IMR-90 (cell line): ENCODE data around the gene CEP152. TPM values are rescaled to one million over a fixed set of nuclear protein-coding genes. Genes with fewer than 3 reads are reported as not detected.
A peak's percentile ranks its signal among the peaks of the same experiment; 100 is the strongest.

ENCODE experiments used
- ATAC-seq: fragments of 200-7000 bp; cut with Tn5 transposase; 2 replicates; pipeline ENCODE4 v1.9.1; 2020; ENCODE audit warnings: low read depth, mild to moderate bottlenecking, moderate library complexity
- BruUV-seq: library from RNA; stranded (reverse); fragments of 400-500 nt; replicated peaks from 2 replicates; lab custom pipeline; 2021; lab: Mats Ljungman, UMichigan
- CTCF ChIA-PET: fragments of 300-600 bp; formaldehyde crosslinking; extraction: SDS; loops from one replicate; lab custom pipeline; 2021; ENCODE audit warnings: antibody characterized with exemption; lab: Yijun Ruan, JAX
- POLR2A ChIA-PET: fragments of 300-600 bp; sonication (Branson Sonifier 250); formaldehyde crosslinking; loops from one replicate; lab custom pipeline; 2022; ENCODE audit warnings: antibody characterized with exemption; ENCODE audit not compliant: unreplicated experiment; lab: Charles Lee
- DNase-seq: peaks from one replicate; pipeline ENCODE4 v3.0.0; 2013
- H2AFZ ChIP-seq: replicated peaks from 2 replicates; pipeline ENCODE3; 2013; ENCODE audit warnings: low read length, mild to moderate bottlenecking; ENCODE audit not compliant: poor library complexity
- H2AK5ac ChIP-seq: 2 replicates; pipeline ENCODE4 v1.6.1; 2013; ENCODE audit warnings: low read depth, low read length, inconsistent platforms
- H2AK9ac ChIP-seq: replicated peaks from 2 replicates; pipeline ENCODE3; 2013; ENCODE audit warnings: mild to moderate bottlenecking, low read depth, low read length, moderate library complexity; ENCODE audit not compliant: poor library complexity
- H2BK120ac ChIP-seq: 2 replicates; pipeline ENCODE4 v1.6.1; 2013; ENCODE audit warnings: low read depth, low read length, inconsistent platforms
- H2BK15ac ChIP-seq: 3 replicates; pipeline ENCODE4 v1.6.1; 2013; ENCODE audit warnings: low read depth, low read length, inconsistent platforms
- H2BK20ac ChIP-seq: 2 replicates; pipeline ENCODE4 v1.6.1; 2013; ENCODE audit warnings: low read depth, mild to moderate bottlenecking, inconsistent platforms, low read length, moderate library complexity
- H2BK5ac ChIP-seq: 2 replicates; pipeline ENCODE4 v1.6.1; 2013; ENCODE audit warnings: mild to moderate bottlenecking, low read depth, low read length, inconsistent platforms; ENCODE audit not compliant: poor library complexity, severe bottlenecking
- H3K14ac ChIP-seq: replicated peaks from 2 replicates; pipeline ENCODE4 v1.6.1; 2013; ENCODE audit warnings: low read depth, low read length, inconsistent platforms
- H3K18ac ChIP-seq: 2 replicates; pipeline ENCODE4 v1.6.1; 2013; ENCODE audit warnings: low read depth, low read length, control low read depth
- H3K23ac ChIP-seq: 2 replicates; pipeline ENCODE4 v1.6.1; 2013; ENCODE audit warnings: low read depth, low read length, inconsistent platforms
- H3K27ac ChIP-seq: 2 replicates; pipeline ENCODE4 v1.5.1; 2013; ENCODE audit warnings: mild to moderate bottlenecking, control low read depth, low read length; ENCODE audit not compliant: insufficient read depth
- H3K27me3 ChIP-seq: 2 replicates; pipeline ENCODE4 v1.6.1; 2013; ENCODE audit warnings: low read length; ENCODE audit not compliant: control insufficient read depth, insufficient read depth
- H3K36me3 ChIP-seq: 2 replicates; pipeline ENCODE4 v1.6.1; 2013; ENCODE audit warnings: low read length, mixed read lengths; ENCODE audit not compliant: control insufficient read depth, insufficient read depth
- H3K4ac ChIP-seq: 2 replicates; pipeline ENCODE4 v1.6.1; 2013; ENCODE audit warnings: low read depth, low read length, inconsistent platforms
- H3K4me1 ChIP-seq: 2 replicates; pipeline ENCODE4 v1.6.1; 2013; ENCODE audit warnings: low read length, mixed read lengths; ENCODE audit not compliant: control insufficient read depth, insufficient read depth
- H3K4me2 ChIP-seq: 2 replicates; pipeline ENCODE4 v1.6.1; 2013; ENCODE audit warnings: low read depth, mild to moderate bottlenecking, control low read depth, low read length, moderate library complexity
- H3K4me3 ChIP-seq: 2 replicates; pipeline ENCODE4 v1.5.1; 2013; ENCODE audit warnings: low read depth, mild to moderate bottlenecking, control low read depth, low read length, moderate library complexity; ENCODE audit not compliant: insufficient read depth
- H3K56ac ChIP-seq: 2 replicates; pipeline ENCODE4 v1.6.1; 2013; ENCODE audit warnings: low read length, inconsistent platforms; ENCODE audit not compliant: insufficient read depth; ENCODE audit errors: extremely low read depth
- H3K79me1 ChIP-seq, 2 experiments: 2 replicates each; pipeline ENCODE4 v1.6.1; 2013; ENCODE audit warnings: low read length in 2 of 2, inconsistent platforms in 1 of 2, low read depth in 1 of 2
- H3K9ac ChIP-seq: 2 replicates; pipeline ENCODE4 v1.6.1; 2013; ENCODE audit warnings: low read depth, low read length, control low read depth
- H3K9me1 ChIP-seq: 2 replicates; pipeline ENCODE4 v1.6.1; 2013; ENCODE audit warnings: low read length, inconsistent platforms; ENCODE audit not compliant: insufficient read depth
- H3K9me3 ChIP-seq: 2 replicates; pipeline ENCODE4 v1.6.1; 2013; ENCODE audit warnings: low read length; ENCODE audit not compliant: control insufficient read depth, insufficient read depth
- H4K20me1 ChIP-seq: 2 replicates; pipeline ENCODE4 v1.6.1; 2013; ENCODE audit warnings: low read length, inconsistent platforms; ENCODE audit not compliant: insufficient read depth
- H4K5ac ChIP-seq: 2 replicates; pipeline ENCODE4 v1.6.1; 2013; ENCODE audit warnings: mild to moderate bottlenecking, low read depth, low read length, control low read depth
- H4K8ac ChIP-seq, 2 experiments: 2 replicates each; pipeline ENCODE4 v1.6.1; 2013; ENCODE audit warnings: low read depth in 2 of 2, low read length in 2 of 2, control low read depth in 1 of 2, inconsistent platforms in 1 of 2
- H4K91ac ChIP-seq: 2 replicates; pipeline ENCODE4 v1.6.1; 2013; ENCODE audit warnings: low read depth, low read length, inconsistent platforms; ENCODE audit not compliant: insufficient read depth
- FOS ChIP-seq: fragments of 150-350 bp; IDR thresholded peaks from 2 replicates; pipeline ENCODE4 v1.6.1; 2016; ENCODE audit warnings: low read depth, low read length
- MAFK ChIP-seq: IDR thresholded peaks from 2 replicates; pipeline ENCODE4 v1.6.1; 2012; ENCODE audit warnings: low read depth, low read length, improper control_type of control experiment
- WGBS, 2 experiments: methylation state at CpG; one replicate each; pipeline versions ENCODE4 v1.1.5 to v1.1.7; 2013; ENCODE audit warnings: missing lambda C conversion rate in 2 of 2; ENCODE audit not compliant: insufficient read length in 1 of 2; ENCODE audit errors: extremely low coverage in 2 of 2; 5-methylcytosine and 5-hydroxymethylcytosine counted together
- dilution Hi-C: fragments of 300-500 bp; cut with HindIII; formaldehyde crosslinking; loops from one replicate; pipeline ENCODE4 v1.14.3; 2018; ENCODE audit warnings: low sequenced_read_pairs; ENCODE audit not compliant: unreplicated experiment
- in situ Hi-C: fragments of 300-500 bp; cut with MboI; formaldehyde crosslinking; loops from 3 replicates; pipeline ENCODE4 v1.14.3; 2019; ENCODE audit warnings: low sequenced_read_pairs, inconsistent platforms, mixed read lengths
- intact Hi-C: fragments of 100-400 bp; cut with micrococcal nuclease; formaldehyde crosslinking; loops from 2 replicates; pipeline ENCODE4 v1.10.0; 2022
- polyA plus RNA-seq, 3 experiments: library from polyadenylated mRNA; depleted of rRNA; stranded (reverse); fragments of >200 nt; gene quantifications; 2 replicates each; pipeline ENCODE4 v1.2.3, GENCODE V29; 2012; ENCODE audit warnings: low replicate concordance in 1 of 3
- total RNA-seq: library from RNA; depleted of rRNA; stranded (reverse); fragments of >200 nt; gene quantifications from 2 replicates; pipeline ENCODE4 v1.2.3, GENCODE V29; 2012

CEP152 gene
- total and polyA plus RNA-seq, 2 of the 4 experiments (the other 2 are of a cell fraction): 2.1 to 7.3 TPM

DNA sequence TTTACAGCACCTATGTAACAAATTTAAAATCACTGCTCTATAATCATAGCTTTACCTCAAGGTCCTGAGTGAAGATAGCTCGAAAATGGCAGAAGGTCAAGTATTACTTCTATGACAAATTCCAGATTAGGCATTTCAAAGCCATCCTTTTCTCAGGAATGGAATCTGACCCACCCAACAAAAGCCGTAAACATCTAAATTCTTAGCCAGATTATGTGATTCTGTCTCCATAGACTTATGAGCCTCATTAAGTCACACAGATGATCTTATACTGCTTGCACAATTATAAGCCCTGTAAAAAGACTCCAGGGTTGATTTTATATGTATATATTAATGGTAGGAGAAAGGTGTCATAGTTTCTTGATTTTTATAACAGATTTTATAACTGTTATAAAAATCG, 56.9 kb downstream of the CEP152 start:
- no peak overlapping the region for H3K27ac ChIP-seq
- intact Hi-C loops (no loop called here), in situ Hi-C loops (no loop called here), dilution Hi-C loops (no loop called here)
- H3K79me1 ChIP-seq: peaks cover 6 to 7% of the 10 kb centered on the region in 2 experiments; a peak in 3 of 4 replicates
- H3K9ac ChIP-seq: no peak overlapping the region
- no peak overlapping the region for H3K4ac ChIP-seq
- no peak overlapping the region for H2BK15ac ChIP-seq
- no peak overlapping the region for H4K5ac ChIP-seq
- no peaks in the 10 kb centered on the region; the same call in 1 of the 2 replicates for H3K36me3 ChIP-seq
- H2AK9ac ChIP-seq: no peak overlapping the region
- DNase-seq: no peak
- BruUV-seq: no TSS peak
- H2BK20ac ChIP-seq: no peak overlapping the region
- no peak overlapping the region for H3K56ac ChIP-seq
- H3K4me3 ChIP-seq: no peak overlapping the region
- 100% methylated on average over 1 of the region's 3 CpGs; no CpG with 5 or more reads in 1 of the 2 experiments for WGBS, 2 experiments
- H3K14ac ChIP-seq: 0 out of 2 replicates have a peak overlapping the region, but pooled peaks have one; percentile 3
- H3K4me1 ChIP-seq: peaks cover 6% of the 10 kb centered on the region; the same call in 1 of the 2 replicates
- no peak overlapping the region for H2AFZ ChIP-seq
- 0 out of 2 replicates have a peak, but pooled peaks cover 2% of the 10 kb centered on the region for H3K9me1 ChIP-seq
- 0 out of 2 replicates have a peak, but pooled peaks have one; percentile 35 for ATAC-seq
- H4K8ac ChIP-seq: no peak overlapping the region
- H4K91ac ChIP-seq: no peak overlapping the region
- no peak overlapping the region for H2BK5ac ChIP-seq
- H3K23ac ChIP-seq: peak overlapping the region; percentile 45; the same call in 1 of the 2 replicates
- POLR2A ChIA-PET: no interaction called here
- TF ChIP-seq MAFK (no peak), FOS (no peak)
- H3K4me2 ChIP-seq: peak overlapping the region; percentile 52; the same call in 1 of the 2 replicates
- CTCF ChIA-PET: interaction anchor here (0.6 kb wide), 1 partner anchor 20 kb away, joined by 3 read pairs; no protein-coding TSS in a partner anchor
- H2BK120ac ChIP-seq: 0 out of 2 replicates have a peak overlapping the region, but pooled peaks have one; percentile 37
- no peaks in the 10 kb centered on the region for H3K9me3 ChIP-seq
- H4K20me1 ChIP-seq: no peaks in the 10 kb centered on the region
- no peak overlapping the region for H3K18ac ChIP-seq
- no peaks in the 10 kb centered on the region for H3K27me3 ChIP-seq
- no peak overlapping the region for H2AK5ac ChIP-seq
